ENCODE data around the gene C5orf58.

DNA sequence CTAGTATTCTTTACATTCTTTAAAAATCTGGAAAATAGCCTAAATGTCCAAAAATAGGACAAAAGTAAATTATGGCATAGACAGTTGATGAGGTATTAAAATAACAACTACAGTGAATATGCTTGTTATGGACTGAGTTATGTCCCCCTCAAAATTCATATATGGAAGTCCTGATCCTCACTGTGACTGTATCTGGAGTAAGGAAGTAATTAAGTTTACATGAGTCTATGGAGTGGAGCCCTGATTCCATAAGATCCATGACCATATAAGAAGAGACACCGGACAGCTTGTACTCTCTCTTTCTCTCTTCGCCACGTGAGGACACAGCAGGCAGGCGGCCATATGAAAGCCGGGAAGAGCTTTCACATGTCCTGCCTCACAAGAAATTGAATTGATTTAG lies 28.6 kb upstream of the C5orf58 start:
- no peak for TF ChIP-seq CTCF (IDR thresholded peaks at IDR 0.05)
- TF ChIP-seq POLR2A (IDR thresholded peaks at IDR 0.05): no peak

Data from heart left ventricle (tissue), 13 donors.